Stimulated activated CD8-positive, alpha-beta memory T cell treated with anti-CD3 and anti-CD28 coated beads, Interleukin-12 subunit alpha, Interleukin-12 subunit beta, amount 100 ng/mL, for 4 hours (primary cell): ENCODE measurements around the gene TGFB2.

ENCODE experiments used
- DNase-seq: peaks from one replicate; pipeline ENCODE4 v3.0.0-alpha.2; 2020; ENCODE audit warnings: low read depth

Gene TGFB2

DNA sequence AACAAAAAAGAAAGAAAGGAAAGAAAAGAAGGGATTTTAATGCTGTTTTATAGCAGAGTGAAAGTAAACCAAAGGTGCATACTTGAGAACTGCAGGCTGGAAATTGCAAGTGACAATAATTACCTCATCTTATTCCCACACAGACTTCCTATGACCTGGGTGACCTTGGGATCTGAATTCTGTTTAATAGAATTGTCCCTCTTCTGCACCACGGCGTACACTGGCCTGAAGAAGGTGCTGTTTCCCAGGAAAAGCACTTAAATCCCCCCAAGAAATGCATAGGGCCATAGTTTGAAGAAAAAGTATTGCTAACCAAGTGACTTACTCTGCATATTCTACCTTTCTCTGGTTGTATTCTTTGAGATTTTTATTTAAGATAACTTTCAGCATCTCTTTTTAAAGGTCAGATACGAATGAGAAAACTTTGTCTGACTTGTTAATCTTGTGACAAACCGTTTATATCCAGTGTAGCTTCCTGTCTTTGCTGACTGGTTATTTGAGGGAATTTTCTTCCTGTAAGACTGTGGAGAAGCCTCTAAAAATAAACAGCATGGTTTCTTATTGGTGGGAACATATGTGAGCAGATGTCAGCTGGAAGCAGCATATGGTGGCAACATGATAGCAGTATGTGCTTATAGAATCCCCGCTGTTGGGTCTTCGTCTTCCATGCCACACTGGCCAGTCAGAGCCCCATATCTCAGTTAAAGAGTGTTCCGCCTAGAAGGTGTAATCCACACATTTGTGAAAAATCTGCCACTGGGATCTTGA is 16.3 kb downstream of the TGFB2 start:
- no peak for DNase-seq

DNA sequence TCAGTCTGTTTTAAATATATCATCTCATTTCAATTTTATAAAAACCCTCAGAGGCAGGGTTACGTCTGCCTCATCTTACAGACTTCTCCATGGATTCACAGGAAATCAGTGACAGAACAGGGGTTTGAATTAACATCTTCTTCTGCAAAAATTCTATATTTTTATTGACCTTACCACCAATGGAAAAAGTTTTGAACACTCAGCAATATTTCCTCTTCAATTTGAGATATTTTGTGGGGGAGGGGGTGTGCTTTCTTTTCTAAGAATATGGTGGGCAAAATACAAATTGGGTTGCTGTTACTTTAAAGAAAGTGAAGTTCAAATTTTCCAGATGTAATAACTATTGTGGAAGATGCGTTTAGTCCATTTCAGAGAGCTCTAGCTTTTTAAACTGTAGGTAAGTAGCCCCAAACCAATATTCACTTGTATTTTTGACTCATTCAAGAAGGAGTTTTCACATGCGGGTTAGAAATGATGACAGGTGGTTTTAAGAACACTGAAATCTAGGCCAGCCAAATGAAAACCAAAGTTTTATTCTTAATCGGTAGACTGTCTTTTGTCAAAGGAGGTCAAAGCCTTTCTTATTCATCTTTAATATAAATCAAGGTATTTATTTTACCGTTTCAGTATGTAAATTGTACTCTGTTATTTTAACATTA is 17.4 kb downstream of the TGFB2 start:
- DNase-seq: no peak

DNA sequence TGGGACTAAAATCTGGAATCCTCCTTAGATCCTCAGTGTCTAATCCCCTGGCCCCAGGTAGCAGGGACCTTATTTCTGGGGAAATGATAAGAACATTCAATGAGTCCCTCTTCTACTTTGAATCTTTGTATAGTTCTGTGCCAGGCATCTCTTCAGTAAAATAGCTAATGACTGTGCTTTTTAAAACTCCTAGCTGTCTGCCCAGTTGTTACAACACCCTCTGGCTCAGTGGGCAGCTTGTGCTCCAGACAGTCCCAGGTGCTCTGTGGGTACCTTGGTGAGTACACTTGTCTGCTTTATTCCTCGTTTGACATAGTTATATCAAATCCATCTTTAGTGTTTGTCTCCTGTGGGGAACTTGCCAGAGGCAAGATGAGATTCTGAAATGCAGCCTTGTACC is 18.0 kb downstream of the TGFB2 start:
- DNase-seq: no peak

DNA sequence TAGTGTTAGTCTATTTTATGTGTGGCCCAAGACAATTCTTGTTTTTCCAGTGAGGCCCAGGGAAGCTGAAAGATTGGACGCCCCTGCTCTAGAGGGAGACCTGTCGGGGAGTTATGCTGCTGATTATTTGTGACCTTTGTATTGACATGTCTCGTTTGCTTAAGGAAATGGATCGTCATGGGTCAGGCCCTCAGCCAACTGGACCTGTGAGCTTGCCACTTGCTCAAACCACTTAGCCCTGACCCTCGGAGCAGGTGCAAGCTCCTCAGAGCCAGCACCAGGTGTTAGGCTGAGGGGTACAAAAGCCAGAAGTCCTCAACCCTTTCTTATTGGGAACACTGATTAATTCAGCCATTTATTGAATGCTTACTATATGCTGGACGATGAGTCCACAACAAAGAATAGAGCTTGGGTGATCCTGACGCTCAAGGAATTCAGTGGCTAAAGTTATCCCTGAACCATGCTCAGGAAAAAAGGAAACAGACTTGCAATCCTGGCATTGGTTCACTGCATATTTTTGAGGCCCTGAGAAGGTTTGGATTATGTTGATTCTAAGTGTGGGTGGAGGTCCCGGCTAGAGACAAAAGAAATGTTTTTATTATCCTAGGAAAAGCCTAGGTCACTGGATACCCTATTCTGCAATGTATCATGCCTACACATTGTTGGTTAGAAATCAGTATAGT is 19.0 kb downstream of the TGFB2 start:
- no peak for DNase-seq

DNA sequence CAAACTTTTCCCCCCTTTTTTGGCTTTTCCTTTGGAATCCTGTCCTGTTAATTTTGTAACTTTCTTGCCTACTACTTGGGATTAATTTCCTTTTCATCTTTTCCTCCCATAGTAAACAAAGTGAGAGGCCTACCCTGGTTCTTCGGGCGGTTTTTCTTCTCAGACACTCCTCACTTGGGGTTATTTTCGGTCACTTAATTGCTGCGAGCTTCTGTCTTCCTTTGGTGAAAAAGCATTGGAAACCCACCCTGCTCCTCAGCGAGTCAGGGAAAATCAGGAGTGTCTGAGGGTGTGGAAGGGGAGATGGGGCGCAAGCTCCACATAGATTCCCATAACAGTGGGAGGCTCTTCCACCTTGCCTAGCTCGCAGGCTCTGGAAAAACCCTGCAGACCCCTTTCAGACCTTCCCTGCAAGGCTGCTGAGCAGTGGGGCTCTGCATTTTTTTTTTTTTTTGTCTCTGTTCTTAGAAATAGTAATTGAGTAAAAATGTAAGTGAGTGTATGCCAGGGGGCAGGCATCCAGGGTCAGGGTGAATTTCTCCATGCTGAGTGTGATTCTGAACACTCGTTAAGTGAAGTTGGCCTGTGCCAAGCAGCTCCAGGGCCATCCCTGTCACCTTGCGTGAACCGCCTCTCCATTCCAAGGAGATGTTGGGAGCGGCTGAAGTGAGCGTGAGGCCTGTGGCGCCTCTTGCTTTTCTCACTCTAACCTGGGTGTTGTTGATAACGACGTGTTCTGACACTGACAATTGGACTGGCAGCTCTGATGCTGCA is 20.3 kb downstream of the TGFB2 start:
- no peak for DNase-seq

DNA sequence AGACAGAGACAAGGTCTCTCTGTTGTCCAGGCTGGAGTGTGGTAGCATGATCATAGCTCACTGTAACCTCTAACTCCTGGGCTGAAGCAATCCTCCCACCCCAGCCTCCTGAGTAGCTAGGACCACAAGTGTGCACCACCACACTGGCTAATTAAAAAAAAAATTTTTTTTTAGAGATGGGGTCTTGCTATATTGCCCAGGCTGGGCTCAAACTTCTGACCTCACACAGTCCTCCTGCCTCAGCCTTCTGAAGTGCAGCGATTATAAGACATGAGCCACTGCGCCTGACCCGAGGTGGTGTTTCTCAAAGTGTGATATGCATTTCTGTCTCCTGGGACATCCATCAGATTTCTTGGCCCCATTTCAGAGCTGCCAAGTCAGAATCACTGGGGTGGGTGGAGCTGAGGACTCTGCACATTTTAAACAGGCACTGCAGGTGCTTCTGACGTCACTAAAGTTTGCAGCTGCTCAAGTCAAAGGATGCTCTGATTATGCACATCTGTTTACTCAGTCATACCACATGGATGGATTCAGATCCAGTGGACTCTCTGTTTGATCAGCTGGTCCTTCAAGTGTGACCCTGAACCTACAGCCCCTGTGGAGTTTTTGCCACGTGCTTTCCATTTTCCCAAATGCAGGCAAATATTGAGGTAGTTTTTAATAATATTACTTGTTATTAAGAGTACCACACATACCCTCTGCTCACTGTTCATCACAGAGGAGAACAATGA is 21.4 kb downstream of the TGFB2 start:
- DNase-seq: no peak

DNA sequence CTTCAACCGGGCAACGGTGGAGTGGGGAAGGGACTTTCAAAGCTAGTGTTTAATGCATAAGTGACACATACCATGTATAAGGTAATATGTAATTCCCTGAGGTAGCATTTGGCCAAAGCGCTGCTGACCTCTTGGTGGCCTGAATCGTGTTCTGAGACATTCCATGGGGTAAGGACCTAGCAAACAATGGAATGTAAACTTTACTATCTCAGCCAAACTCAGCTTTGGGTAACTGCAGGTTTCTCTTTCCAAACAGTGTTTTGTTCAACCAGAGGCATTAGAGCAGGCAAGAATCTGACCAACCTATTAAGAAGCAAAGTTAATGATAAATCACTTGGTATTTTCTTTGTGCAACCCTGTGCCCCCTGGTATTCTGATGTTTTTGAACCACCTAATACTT is 22.0 kb downstream of the TGFB2 start:
- DNase-seq: no peak

DNA sequence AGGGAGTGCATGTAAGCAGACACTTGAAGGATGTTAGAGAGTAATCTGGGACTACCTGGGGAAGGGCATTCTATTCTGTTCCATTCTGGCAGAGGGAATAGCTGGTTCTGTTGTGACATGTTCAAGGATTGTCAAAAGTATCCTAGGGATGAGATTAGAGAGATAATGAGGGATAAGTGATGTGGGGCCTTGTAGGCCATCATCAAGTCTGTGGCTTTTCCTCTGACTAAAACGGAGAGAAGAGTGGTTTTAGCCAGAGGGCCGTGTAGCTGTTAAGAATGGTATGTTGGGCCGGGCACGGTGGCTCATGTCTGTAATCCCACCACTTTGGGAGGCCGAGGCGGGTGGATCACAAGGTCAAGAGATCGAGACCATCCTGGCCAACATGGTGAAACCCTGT is 23.6 kb downstream of the TGFB2 start:
- no peak for DNase-seq

DNA sequence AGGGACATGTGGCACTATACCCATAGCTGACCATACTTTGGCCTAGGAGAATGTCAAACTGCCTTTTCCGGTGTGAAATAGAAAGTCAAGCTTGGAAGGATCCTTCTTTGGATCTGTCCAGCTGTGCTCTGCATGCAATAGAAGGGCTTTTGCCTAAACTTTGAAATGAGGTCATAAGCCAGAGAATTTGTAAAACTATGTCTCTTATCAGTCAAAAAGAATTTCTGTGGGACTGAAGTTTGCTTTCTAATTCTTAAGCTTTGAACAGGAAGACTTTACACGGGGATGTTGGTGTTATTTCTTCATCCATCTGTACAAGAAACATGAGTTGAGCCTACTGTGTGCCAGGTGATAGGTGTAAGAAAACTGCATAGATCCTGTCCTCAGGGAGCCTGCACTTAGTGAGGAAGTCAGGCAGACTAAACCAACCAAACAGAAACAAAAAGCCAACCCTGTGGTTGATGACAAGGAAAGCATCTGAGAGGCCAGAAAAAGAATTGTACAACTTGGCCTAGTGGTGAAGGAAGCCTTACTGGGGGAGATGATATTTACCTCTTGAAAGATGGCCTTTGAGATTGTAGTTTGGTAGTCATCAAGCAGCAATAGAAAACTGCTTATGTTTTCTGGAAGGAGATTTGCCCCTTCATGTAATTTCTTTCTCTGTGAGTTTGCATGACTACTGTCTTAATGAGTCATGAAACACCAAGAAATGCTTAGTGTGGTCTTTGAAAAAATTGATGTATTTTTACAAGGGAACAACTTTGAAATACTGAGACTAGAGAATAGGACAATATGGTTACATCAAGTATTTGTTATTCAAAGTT is 24.8 kb downstream of the TGFB2 start:
- no peak for DNase-seq

DNA sequence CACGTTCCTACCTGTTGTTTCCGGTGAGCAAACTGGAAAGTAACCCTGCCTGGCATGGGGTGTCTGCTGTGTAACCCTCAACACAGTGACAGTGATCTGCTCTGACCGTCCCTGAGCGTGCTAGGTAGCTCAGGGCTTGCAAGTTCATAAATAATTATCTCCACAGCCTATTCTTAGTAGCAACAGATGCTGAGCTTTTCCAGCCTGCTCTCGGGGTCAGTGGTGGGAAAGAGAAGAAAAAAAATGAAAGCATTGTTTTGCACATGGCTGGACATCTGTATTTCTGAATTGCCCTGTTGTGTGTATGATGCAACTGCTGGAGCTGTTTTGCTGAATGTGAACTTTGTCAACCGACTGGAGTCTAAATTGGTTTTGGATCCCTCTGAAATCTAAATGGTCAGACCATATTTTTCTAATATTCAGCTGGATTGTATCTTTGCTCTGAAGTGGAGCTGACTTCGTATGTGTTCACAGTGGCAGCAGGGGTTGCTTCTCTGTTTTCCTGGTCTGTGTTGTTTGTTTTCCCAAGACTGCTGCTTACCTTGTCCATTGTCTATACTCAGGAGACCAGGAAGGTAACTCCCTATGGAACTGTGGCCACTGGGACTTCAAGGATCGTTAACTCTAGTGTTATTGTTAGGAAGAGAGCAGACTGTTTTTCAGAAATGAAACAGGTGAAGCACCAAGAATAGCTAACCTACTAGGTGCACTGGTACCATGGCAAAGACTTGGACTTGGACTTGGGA is 27.0 kb downstream of the TGFB2 start:
- no peak for DNase-seq

DNA sequence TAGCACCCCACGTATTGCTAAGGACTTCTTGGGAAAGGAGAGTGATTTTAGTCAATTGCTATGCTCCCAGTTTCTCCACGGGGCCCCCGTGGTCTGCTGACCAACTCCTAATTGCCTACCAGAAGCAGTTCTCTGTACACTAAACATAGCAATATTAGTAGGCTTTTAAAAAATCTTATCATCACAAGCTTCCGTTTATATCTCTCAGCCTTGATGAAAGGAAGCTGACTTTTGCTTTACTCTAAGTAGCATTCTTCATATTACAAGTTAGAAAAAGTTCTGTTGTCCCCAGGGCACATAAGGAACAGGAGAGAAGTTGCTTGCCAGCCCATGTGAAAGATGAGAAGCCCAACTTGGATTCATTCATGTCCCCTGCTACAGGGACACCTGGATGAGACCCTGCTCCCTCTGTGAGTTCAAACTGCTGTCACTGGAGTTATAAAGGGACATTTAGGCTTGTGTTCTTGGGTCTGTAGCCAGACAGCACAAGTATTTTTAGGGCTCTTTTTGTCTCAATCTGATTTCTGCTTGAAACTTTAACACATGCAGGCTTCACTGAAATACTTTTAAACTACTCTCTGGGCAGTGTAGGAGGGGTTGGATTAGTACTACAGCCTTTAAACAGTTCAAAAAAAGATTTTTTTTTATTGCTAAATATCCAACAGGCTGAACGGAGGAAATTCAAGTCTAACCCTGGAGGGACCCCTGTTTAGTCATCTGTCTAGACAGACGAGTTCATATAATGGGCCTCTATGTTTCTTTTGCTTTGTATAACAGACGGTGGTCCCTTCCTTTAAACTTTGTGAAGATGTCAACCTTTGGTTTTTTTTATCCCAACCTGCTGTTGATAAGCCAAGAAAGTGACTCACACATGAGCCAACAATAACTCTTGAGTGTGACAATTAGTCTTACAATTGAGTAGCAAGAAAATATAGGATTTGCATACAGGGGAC is 29.5 kb downstream of the TGFB2 start:
- DNase-seq: no peak

DNA sequence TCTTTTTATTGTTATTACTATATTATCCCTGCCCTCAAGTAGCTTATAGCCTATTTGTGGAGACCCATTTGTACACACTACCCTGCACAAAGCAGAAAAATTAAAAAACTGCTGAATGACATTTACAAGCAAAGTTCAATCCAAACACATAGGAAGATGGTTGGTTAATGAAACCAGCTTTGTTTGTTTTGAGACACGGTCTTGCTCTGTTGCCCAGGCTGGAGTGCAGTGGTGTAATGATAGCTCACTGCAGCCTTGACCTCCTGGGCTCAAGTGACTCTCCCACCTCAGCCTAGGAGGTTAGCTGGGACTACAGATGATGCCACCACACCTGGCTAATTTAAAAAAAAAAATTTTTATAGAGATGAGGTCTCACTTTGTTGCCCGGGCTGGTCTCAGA is 31.6 kb downstream of the TGFB2 start:
- no peak for DNase-seq

DNA sequence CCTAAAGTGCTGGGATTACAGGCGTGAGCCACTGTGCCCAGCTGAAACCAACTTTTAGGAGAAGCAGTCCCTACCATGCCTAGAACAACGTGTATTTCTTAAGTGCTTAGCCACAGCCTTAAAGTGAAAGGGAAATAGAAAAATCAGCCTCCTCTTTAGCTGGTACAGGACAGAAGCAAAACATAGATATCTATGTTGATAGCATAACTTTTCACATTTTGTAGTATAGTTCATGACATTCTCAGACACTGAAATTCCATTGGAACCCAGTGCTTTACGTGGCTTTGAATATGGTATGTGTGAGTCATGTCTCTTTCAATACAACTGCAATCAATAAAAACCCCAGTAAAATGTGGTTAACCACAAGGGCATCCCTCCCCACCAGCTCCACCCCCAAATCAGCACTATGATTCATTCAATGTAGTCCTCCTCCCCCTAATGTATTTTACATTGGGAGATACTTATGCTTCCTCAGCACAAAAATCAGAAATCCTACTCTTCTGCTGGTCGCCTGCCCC is 32.1 kb downstream of the TGFB2 start:
- DNase-seq: peak; percentile 40

DNA sequence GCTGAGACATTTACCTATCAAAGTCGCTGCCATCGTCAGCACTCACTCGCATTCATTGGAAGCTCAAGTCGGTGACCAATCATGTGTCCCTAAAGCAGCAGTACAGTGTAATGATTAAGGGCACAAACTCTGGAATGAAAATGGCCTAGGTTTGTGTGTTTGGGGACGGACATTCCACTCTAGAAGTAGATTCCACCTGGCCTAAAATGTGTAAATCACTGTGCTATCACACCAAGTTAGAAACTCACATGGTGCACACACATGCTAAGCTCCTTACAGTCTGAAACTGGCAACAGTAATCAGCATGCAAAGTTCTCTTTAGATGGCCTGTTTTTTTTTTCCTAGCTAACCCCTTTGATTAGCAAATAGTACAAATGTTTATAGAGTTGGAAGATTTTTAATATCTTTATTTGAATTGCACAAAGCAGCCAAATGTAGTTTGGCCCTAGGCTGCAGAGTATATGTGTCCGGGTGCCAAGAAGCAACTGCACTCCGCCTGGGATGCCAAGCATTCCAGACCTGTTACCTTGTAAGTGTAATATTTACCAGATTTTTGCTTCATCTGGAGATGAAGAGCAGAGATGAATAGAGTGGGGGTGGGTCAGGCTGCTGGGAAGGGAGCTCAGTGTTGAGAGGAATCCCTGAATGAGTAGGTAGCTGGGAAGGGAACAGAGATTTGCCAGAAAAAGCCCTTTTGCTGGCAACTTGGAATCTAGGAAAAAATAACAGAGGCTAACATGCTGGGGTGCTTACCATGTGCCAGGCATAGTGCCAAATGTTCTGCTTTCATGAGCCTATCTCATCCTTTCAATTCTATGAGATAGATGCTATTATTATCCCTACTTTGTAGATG is 35.2 kb downstream of the TGFB2 start:
- DNase-seq: no peak

DNA sequence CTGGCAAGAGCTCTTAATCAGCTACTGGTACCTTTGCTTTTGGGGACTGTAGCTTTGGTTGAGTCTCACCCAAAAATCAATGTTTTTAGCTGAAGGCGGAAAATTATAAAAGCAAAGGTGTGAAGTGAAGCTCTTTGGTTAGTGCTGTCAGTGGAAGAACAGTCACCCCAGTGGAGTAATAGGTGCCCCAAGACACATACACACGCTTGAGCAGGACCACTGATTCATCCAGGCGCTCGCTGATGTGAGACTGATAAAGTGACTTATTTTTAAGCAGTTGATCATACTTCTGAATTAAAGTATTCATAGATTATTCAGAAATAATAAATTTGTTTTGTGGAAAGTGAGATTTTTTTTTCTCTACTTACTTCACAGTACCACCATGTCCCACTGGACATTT is 37.1 kb downstream of the TGFB2 start:
- DNase-seq: no peak

DNA sequence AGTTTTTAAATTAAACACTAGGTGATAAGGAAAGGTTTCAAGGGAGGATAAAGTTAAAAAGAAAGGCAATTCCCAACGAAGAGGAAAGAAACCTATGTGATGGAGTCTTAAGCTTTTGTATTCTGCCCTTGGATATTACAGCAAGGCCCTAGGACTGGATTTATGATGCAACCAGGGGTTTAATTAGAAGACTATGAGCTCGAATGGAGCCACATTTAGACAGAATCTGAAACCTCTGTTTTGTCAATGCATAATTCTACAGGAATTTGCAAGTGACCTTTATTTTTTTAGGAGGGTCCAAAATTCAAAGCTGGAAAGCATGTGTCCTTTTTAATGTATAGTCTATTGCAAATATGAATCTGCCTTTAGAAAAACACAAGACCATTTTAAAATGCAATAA is 37.9 kb downstream of the TGFB2 start:
- DNase-seq: no peak

DNA sequence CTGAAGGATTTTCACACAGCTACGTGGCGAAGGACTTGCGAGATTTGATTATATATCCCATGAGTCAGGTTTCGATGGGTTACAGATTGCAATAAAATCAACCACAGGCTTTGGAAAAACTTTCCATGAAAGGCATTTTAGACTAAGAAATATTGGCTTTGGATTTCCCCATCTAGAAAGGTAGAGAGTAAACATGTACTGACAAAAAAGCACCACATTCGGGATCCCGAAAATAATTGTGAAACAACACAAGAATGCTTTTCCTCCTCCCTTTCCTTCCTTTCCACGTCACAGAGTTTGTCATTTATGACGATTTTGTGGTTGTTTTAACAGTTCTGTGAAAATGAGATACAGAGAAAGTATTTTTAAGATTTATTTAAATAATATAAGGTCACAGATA is 38.5 kb downstream of the TGFB2 start:
- no peak for DNase-seq

DNA sequence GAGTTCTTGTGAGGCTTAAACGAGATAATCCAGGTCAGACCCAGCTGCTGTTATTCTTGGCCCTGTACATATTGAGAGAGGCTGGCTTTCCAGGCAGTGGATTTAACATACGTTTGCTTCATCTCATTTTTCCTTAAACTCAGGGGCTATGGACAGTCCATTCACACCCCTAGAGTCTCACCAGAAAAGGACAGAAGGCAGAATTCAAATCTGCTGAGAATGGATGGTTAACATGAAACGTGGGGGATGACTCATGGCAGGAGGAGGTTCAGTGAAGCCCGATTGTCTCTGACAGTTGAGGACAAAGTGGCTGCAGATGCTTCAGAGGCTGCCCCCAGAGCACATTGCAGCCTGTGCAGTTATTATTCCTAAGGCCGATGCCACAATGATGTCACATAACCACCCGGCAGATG is 39.5 kb downstream of the TGFB2 start:
- no peak for DNase-seq
